GM10266 (cell line): Measurements from ENCODE around the gene CADPS.

ENCODE experiments used
- DNase-seq: peaks from one replicate; pipeline ENCODE4 v3.0.0; 2012; ENCODE audit errors: extremely low spot score
- CTCF ChIP-seq: IDR thresholded peaks from 2 replicates; pipeline ENCODE4 v1.5.1; 2012; ENCODE audit warnings: mild to moderate bottlenecking, low read depth; ENCODE audit not compliant: control insufficient read depth, insufficient read depth; ENCODE audit errors: missing control alignments

Gene CADPS

DNA sequence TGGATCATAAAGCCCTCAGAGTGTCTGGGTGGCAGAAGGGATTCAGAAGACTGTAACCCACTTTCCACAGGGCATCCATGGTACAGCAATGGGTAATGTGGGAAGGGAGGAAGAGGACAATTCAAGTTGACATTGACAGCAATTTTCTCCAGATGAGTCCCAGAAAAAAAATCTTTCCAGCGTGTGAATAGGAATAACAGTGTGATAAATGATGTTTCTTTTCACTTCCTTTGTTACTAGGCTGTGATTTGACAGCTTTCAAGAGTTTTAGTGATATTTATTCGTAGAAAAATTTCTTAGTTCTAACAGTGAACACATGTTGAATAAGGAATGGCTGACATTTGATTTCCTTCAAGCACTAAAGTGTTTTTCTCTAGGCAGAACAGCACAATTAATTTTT, 186.4 kb downstream of the CADPS start:
- no peak for TF ChIP-seq CTCF
- no peak for DNase-seq

DNA sequence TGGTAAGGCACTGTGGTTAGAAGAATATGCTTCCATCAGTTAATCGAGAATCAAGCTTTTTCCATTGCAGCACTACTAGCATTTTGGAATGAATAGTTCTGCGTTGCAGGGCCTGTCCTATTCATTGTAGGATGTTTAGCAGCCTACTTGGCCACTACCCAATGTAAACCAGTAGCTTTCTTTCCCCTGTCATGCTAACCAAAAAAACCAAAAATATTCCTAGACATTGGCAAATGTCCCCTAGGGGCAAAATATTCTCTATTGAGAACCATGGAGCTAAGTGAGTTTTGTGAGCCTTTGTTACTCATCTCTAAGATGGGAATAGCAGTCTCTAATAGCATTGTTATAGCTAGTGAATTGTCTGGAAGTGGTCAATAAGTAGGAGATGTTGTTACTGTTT, 187.2 kb downstream of the CADPS start:
- DNase-seq: no peak
- no peak for TF ChIP-seq CTCF

DNA sequence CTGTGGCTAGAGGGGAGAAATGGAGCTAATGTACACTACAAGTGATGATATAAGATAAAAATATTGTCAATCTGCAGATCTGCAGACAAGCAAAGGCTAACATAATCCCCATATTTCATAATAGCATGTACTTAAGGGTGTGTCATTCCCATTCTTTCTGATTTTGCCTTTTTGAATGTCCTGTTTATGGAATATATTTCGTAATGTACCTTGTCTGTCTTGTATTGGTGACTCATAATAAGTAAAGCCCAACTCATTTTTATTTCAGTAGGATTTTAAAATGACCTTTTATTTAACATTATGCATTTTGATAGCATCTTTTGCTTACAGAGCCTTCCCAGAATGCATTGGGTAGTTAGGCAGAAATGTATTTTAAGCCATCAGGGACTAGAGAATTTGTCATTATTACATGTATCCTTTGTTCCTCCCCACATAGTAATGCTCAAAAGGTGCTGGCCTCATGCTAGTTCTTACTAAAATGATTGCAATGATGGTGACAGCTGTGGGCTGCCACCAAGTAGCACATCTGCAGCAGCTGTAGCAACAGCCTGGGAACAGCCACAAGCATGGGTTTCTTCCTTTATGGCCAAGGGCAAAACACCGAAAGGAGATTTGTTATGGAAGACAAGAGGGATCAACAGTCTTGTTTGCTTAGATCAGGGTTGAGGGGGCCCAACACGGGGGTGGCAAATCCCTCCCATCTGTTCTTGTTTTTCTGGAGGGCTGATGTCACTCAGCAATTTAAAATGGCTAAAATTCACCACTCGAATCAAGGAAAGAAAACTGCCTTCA, 188.5 kb downstream of the CADPS start:
- TF ChIP-seq CTCF: no peak
- no peak for DNase-seq

DNA sequence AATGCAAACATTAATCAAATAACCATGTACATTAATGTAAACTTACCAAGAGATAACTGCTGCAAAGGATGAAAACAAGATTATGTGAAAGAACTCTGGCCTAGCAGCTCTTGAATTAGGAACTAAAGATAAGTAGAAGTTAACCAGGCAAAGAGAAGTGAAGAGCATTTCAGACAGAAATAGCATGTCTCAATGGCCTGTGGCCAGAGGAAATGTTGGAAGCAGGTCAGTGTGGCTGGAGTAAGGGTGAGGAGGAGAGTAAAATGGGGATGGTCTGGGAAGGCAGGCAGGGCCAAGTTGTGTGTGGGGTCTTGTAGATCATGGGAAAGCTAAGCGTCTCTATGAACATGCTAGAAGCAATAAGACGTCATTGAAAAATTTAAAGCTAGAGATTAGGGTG, 192.4 kb downstream of the CADPS start:
- no peak for DNase-seq
- TF ChIP-seq CTCF: no peak

GRCh38 chr3:62679988-62680387, 195.2 kb downstream of the CADPS start:
- no peak for TF ChIP-seq CTCF
- no peak for DNase-seq

DNA sequence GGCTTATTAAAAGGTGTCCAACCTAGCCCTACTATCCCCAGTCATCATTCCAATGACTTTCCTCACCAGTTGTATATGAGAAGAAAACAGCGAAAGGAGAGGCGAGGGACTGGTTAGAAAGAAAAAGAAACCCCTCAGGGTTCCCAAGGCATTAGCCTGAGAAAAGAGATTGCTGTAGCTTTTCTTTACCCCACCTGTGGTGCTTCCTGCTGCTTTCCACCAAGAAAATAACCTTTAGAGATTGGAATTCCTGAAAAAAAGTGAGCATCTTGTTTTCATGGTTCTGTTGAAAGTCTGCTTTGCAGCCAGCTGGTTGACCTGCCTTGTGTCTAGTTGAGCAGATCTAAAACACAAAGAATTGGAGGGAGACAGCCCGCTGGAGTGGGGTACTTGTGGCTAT, 196.4 kb downstream of the CADPS start:
- no peak for TF ChIP-seq CTCF
- no peak for DNase-seq

GRCh38 chr3:62677926-62678325, 197.3 kb downstream of the CADPS start:
- DNase-seq: no peak
- no peak for TF ChIP-seq CTCF
